ENCODE data around the gene ATIC.

DNA sequence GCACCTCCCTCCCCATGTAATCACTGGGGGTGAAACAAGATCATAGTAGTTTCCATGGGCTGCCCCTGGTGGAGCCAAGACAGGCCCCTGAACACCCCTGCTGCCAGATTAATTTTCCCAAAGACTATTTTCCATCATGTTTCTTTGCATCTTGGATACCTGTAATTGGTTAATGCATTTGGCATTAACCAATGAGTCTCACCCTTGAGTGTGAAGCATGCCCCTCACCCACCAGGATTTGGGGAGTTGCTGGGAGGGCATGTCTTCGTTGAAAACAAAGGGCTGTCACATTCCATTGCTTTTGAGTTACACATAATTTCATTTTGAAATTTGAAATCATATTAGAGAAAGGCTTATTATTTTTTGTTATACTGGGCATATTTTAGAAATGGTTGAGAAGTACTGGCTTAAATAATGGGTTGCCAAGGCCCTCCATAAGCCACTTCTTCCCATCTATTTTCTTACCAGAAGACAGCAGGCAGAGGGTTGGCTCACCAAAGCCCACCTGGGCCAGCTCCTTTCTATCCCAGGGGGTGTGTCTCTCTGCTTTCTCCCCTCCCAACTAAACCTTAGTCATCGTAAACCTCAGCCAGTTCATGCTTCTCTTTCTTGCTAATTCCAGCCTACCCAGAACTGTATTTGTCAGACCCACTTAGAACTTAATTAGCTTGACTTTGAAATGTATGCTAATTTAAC lies 51.8 kb downstream of the ATIC start:
- TF ChIP-seq CTCF (IDR thresholded peaks at IDR 0.05) (no peak), POLR2A (IDR thresholded peaks at IDR 0.05) (no peak)
